GM12892 (cell line): ENCODE results near the gene TSEN2.

Source experiments
- POLR2A ChIP-seq: IDR thresholded peaks from 2 replicates; pipeline ENCODE4 v1.6.1; 2011; ENCODE audit warnings: low read depth, low read length, control low read depth
- TAF1 ChIP-seq: IDR thresholded peaks from 2 replicates; pipeline ENCODE4 v1.6.1; 2011; ENCODE audit warnings: low read depth, mild to moderate bottlenecking, control low read depth, low read length, borderline replicate concordance

DNA sequence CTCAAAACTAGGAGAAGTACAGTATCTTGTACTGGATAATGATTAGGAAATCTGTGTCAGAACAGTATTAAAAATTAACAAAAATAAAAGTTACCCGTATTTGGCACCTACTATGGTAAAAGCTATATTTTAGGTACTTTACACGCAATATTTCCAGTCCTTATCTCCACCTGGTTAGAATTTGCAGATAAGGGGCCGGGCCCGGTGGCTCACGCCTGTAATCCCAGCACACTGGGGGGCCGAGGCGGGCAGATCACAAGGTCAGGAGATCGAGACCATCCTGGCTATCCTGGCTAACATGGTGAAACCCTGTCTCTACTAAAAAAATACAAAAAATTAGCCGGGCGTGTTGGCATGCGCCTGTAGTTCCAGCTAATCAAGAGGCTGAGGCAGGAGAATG lies 32.6 kb downstream of the TSEN2 start:
- no peak for TF ChIP-seq TAF1
- TF ChIP-seq POLR2A, result no peak
